UCSD-AML1 (cell line): ENCODE measurements around the gene ERH.

Experiments
- DNase-seq: peaks from one replicate; lab custom pipeline; 2025; ENCODE audit not compliant: unreplicated experiment; lab: John Stamatoyannopoulos, UW

The ERH gene

GRCh38 chr14:69331206-69331605 lies 66.9 kb downstream of the ERH start:
- no peak for DNase-seq
